Femur (tissue), 1 donor: Measurements from ENCODE around the gene EDN3.

Experiments used
- DNase-seq: peaks from one replicate; pipeline ENCODE4 v3.0.0-alpha.2; 2017

EDN3 gene, protein sequence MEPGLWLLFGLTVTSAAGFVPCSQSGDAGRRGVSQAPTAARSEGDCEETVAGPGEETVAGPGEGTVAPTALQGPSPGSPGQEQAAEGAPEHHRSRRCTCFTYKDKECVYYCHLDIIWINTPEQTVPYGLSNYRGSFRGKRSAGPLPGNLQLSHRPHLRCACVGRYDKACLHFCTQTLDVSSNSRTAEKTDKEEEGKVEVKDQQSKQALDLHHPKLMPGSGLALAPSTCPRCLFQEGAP

DNA sequence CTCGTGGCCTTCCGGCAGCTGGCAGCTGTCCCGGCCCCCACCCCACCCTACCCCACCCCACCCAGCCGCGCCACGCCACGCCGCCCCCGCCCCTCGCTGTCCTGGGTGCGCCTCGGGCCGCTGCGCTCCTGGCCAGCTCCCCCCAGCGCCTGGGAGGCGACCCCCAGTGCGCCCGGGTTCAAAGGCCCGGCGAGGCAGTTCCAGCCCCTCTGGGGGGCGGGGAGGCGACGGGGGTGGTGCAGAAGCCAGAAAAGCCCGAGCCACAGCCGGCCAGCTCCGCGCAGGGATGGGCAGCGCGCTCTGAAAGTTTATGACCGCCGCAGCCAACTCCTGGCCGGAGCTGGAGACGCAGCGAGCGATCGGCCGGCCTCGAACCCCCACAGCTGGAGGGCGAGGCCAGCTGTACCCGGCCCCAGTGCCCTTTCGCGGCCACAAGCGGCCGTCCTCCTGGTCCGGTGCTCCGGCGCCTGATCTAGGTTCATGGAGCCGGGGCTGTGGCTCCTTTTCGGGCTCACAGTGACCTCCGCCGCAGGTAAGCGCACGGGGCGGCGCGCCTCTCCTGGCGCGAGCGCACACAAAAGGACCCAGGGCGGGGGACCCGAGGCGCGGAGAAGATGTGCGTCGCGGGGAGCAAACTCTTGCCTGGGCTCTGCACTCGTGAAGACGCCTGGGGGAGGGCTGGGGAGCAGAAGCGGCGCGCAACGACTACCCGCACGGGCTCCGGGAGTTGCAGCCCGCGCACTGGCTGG lies at the start of gene EDN3:
Gene EDN3 (plus strand): TSS at position 279 of the 749 bp plus-strand sequence. CDS start 202 bp downstream, at position 481.
- DNase-seq: no peak

- DNase-seq: no peak
Observed at GRCh38 chr20:59253325-59253724, 47.1 kb upstream of the EDN3 start.

DNA sequence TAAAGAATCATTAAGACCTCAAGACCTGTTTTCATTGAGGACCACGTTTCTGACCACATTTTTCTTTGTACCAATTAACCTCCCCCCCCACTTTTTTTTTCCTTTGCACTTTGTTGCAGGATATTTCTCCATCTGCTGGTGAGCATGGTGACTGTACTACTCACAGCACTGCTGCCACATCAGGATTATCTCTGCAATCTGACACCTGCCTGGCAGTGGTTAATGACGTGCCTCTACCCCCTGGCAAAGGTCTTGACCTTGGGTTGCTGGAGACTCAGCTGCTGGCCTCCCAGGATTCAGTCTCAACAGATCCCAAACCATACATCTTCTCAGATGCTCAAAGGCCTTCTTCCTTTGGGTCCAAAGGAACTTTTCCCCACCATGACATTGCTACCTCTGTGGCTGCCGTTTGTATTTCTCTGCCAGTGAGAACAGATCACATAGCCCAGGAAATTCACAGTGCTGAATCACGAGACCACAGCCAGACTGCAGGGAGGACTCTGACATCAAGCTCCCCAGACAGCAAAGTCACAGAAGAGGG lies 46.6 kb upstream of the EDN3 start:
- no peak for DNase-seq

GRCh38 chr20:59255256-59255655 lies 45.2 kb upstream of the EDN3 start:
- no peak for DNase-seq

DNA sequence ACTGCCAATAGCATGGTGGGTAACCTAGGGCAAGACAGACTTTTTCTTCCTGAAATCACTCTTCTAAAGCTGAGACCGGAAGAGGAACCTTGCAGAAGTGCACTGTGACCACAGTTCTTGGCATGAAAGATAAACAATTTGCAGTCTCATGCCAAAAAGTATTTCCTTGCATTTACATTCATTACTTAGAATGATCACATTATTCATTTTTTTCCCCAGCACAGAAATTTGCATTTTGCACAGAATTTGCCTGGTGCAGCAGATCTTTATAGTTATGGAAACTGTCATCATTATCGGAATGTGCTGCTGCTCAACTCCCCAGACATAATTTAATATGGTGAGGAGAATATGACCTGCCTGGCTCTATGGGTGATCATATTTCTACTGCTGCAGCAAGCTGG lies 42.2 kb upstream of the EDN3 start:
- DNase-seq: no peak

DNA sequence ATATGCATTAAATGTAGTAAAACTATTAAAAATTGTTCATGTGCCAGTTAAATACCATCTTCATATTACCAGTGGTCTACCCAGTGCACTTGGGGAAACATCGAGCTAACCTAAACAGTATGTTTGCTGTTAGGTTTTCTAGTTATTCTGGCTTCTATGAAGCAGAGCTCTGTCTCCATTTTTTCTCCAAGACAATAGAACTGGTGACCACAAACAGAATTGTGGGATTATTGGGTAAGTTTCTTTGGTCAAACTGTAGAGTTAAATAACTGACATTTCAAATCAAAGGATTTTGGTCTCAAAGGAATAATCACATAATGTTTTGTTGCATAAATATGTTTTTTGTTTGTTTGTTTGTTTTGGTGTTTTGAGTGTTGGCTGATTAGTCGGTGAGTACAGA lies 40.5 kb upstream of the EDN3 start:
- no peak for DNase-seq

GRCh38 chr20:59265298-59265697 lies 35.1 kb upstream of the EDN3 start:
- DNase-seq: no peak

DNA sequence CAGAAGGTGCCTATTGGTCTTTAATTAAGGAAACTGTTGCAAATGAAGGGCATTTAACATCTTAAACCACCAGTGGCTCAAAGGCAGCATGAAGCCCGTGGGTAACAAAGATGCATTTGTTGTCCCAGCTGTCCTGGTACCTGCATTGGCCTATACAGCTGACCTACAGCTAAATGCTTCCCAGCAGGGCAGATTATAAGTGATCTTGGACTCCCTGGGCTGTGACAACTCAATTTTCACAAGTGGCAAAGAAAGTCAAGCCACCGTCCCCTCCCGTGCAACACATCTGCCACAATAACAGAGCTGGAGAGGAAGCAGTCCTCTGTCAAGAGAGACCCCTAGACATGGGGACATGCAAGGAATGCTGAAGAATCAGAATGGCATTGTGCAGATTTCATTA lies 31.5 kb upstream of the EDN3 start:
- DNase-seq: no peak

DNA sequence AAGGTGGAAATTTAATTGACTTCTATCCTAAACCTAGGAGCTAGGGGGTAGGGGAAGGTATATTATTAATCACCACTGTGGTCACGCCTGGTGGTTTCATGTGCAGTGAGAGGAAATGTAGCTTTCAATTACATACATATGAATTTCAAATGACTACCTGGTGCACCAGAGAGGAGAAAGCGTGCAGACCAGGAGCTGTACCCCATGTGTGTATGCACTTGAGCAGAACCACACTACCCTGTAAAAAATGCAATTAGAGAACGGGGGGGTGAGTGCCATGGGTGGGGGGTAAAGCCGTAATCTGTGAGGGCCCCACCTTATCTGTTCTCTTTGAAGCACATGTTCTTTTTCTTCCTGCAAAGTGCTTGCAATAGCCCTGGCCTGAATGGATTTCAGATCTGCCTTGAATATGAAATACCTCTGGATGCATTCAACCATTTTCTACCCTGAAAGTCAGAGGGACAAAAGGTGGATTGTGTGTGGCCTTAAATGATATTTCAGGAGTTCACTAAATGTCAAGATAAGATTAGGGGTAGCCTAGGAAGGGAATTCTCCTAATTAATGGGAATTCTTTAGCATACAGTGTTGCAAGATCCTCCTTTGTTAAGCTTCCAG lies 30.9 kb upstream of the EDN3 start:
- DNase-seq: no peak

- DNase-seq: no peak
Observed at GRCh38 chr20:59270380-59270779, 30.0 kb upstream of the EDN3 start.

DNA sequence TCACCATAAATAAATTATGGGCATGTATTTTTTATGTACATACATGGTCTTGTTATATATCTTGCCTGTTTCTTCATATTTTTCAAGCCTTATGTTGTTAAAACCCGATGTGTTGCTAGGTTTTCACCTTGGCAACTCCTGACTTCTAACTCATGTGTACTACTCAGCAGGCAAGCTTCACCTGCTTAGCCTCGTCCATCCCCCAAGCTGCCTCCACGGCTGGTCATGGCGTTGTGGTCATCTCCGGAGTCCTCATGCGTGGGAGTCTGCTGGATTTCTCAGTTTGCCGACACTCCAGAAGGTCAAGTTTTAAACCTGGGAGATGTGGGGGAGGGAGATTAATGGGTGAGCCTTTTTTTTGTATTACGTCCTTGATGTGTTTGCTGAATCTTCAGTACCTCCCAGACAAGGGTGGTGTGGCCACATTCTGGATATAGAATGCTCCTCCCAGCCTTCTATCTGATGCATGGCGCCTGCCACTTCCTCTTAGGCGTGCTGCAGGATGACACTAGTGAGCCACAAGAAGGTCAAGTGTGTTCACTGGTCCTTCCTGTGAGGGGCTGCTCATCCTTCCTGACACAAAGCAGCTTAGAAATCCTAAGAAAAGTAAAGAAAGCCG lies 26.6 kb upstream of the EDN3 start:
- DNase-seq: no peak

- DNase-seq: no peak
Observed at GRCh38 chr20:59276938-59277337, 23.5 kb upstream of the EDN3 start.

DNA sequence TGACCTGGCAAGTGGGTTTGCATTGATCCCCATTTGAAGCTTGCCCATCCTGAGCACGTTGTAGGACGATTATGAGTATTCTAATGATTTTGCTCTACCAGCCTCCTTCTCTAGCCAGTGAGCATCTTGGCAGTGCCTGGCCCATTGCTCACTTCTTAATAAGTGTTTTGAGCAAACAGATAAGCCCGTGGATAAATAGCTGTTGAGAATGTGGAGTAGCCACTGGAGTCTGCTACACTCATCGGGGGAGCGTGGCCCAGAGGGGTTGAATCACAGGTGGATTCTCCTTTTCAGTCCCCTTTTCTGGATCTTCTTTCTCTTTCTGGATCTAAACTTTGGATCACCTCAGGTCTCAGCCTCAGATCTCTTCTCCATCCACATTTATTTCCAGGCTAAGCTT lies 15.9 kb upstream of the EDN3 start:
- DNase-seq: no peak

DNA sequence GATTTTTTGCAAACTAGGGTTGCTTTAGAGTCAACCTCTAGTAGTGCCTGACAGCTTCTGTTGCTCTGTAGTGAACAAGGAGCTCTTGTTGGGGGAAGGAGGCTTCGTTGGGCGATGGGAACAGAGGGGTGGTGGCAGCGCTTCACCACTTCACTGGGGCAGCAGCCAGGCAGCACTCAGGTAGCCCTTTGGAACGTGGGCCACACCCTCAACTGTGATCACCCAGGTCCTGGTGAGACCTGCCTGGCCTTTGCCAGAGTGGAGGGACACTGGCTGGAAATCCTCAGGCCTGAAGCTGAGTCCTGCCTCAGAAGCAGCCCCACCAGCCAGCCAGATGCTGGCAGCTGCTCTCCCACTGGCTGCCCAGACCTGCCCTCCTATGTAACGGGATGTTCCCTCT lies 10.4 kb upstream of the EDN3 start:
- DNase-seq: no peak

DNA sequence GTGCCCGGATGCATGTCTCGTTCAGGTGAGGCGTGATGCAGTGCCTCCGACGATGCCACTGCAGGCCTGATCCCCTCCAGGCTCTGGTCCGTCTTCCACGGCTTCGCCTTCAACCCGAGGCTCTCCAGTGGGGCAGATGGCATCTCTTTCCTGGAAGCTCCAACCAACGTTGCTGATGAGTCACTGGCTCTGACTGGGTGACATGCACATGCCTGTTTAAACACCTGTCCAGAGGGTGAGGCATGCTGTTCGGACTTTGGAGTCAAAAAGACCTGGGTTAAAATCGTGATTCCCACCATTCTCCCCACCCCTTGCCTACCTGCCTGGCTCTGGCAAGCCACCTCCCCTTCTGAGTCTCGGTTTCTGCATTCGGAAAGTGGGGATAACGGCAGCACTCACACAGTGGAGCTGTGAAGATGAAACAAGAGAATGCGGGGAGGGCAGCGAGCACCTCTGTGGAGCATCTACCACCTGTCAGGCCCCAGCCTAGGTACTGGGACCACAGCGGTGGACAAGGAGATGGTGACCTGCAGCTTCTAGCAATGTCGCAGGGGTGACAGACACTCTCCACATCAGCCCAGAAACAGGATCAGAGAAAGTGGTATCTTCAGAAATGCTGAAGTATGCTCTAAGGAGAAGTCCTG lies 8.5 kb upstream of the EDN3 start:
- no peak for DNase-seq

DNA sequence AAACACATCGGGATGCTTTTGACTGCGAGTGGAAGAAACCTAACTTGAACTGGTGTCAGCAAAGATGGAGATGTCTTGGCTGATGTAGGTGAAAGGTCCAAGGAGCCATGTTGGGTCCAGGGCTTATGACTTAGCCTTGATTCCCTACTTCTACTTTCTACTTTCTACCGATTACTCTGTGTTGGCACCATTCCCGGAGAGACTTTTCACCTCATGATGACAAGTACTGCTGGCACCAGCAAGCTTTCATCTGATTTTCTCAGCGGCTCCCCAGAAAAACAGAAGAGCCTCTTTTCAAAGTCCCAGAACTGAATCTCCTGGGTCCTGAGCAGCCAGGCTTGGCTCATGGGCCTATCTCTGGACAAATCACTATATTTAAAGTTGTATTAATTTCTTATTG lies 4.9 kb upstream of the EDN3 start:
- DNase-seq: no peak

- no peak for DNase-seq
Observed at GRCh38 chr20:59297686-59298085, 2.7 kb upstream of the EDN3 start.

- DNase-seq: no peak
Observed at GRCh38 chr20:59299945-59300332, 472 bp upstream of the EDN3 start.

- no peak for DNase-seq
Observed at GRCh38 chr20:59301343-59302007, 1.1 kb downstream of the EDN3 start.

DNA sequence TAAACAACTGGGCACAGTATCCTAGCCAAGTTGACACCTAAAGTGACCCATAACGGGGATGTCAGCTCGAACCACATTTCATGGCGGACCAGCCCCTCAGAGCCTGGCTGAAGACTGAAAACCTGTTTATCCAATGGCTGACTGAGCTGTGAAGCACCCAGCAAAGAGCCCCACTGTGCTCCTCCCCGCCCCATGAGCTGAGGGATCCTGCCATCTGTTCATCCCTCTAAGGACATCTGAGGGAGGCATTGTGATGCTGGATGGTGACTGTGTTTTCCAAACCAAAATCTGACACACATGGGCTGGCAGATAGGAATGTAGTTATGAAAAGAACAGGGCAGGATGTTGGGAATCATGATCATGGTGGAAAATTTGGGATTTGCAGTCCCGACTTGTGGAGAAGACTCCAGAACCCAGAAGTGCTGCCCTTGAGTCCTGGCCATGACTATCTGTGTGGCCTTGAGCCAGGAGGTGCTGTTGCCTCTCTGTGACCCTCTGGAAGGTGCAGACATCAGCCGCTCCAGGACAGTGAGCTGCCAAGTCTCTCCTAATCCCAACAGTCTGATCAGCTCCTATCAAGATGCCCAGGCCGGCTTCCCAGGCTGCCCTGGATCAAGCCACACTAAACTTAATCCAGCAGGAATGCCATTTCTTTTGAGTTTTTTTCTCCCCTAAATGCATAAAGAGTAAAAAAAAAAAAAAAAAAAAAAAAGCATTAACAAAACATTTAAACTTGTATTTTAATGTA lies 5.7 kb downstream of the EDN3 start:
- no peak for DNase-seq

DNA sequence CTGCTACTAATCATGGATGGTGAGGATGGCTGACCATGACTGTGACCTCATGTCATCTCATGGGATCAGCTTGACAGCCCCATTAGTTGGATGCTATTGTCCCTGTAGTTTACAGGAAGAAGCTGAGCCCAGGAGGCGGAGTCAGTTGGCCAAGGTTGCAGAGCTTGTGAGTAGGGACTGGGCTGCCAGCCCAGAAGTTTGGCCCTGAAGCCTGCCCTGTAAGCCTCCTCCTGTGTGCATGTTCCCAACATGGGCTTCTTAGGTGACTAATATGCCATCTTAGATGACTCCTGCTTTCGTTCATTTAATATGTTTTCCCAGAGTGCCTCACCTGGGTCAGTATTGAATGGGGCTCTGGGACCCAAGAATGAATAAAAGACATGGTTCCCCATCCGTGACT lies 6.9 kb downstream of the EDN3 start:
- no peak for DNase-seq
